NCI-H526 treated with DMSO at 0.1 percent for 48 hours (cell line): ENCODE data around the gene IER3.

ENCODE experiments used
- DNase-seq: peaks from one replicate; lab custom pipeline; 2025; lab: John Stamatoyannopoulos, UW

Gene IER3

GRCh38 chr6:30703821-30704220, 40.5 kb downstream of the IER3 start:
- no peak for DNase-seq

DNA sequence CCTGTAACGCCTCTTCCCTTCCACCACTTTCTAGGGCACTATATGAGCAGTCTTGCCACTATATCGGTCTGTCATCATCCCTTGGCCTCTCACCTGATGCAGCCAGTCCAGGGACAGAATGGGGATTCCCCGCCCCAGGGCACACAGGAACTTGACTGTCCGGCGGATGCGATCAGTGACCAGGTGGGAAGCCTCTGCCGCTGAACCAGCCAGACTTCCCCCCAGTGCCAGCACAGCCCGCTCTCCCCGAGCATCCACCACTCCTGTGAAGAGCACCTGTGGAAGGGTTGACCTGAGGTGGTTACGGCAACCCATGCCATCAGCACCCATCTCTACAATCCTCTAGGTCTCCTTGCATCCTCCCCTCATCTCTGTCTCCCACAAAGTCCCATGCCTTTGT, 41.3 kb downstream of the IER3 start:
- DNase-seq, result no peak

- DNase-seq, result no peak
Observed at GRCh38 chr6:30700340-30700739, 44.0 kb downstream of the IER3 start.

DNA sequence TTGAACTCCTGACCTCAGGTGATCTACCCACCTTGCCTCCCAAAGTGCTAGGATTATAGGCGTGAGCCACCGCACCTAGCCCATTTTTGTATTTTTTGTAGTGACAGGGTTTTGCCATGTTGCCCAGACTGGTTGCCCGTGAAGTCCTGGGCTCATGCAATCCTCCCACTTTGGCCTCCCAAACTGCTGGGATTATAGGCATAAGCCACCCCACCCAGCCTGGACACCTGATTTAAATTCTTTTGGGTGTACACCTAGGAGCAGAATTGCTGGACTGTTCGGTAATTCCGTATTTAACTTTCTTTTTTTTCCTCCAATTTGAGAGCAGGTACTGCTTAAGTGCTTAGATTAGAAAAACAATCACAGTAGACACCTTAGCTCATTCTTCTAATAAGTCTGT, 47.9 kb downstream of the IER3 start:
- DNase-seq, result no peak
